Hepatocyte (in vitro differentiated cells): ENCODE measurements around the gene KRT76. TPM values are rescaled to one million over a fixed set of nuclear protein-coding genes. Genes with fewer than 3 reads are reported as not detected.
A peak's percentile ranks its signal among the peaks of the same experiment; 100 is the strongest.

Experiments used
- DNase-seq: peaks from one replicate; pipeline ENCODE4 v3.0.0-alpha.2; 2016; ENCODE audit warnings: low spot score
- H2AFZ ChIP-seq: fragments of 200-600 bp; sonication (generic); 2 replicates; pipeline ENCODE4 v1.6.0; 2016; ENCODE audit warnings: antibody characterized with exemption, mild to moderate bottlenecking
- H3K27ac ChIP-seq: fragments of 200-600 bp; sonication (generic); 2 replicates; pipeline ENCODE4 v1.5.1; 2016; ENCODE audit warnings: mild to moderate bottlenecking
- H3K27me3 ChIP-seq: fragments of 200-600 bp; sonication (generic); 2 replicates; pipeline ENCODE4 v1.6.1; 2016
- H3K36me3 ChIP-seq: fragments of 200-600 bp; sonication (generic); replicated peaks from 2 replicates; pipeline ENCODE4 v1.5.1; 2016; ENCODE audit warnings: low read depth; ENCODE audit not compliant: insufficient read depth
- H3K4me1 ChIP-seq: fragments of 200-600 bp; sonication (generic); 2 replicates; pipeline ENCODE4 v1.5.1; 2016; ENCODE audit warnings: mild to moderate bottlenecking, moderate library complexity; ENCODE audit not compliant: insufficient read depth
- H3K4me2 ChIP-seq: fragments of 200-600 bp; sonication (generic); 2 replicates; pipeline ENCODE4 v1.6.0; 2016
- H3K4me3 ChIP-seq: fragments of 200-600 bp; sonication (generic); 2 replicates; pipeline ENCODE4 v1.5.1; 2016; ENCODE audit warnings: mild to moderate bottlenecking
- H3K79me2 ChIP-seq: fragments of 200-600 bp; sonication (generic); 2 replicates; pipeline ENCODE4 v1.6.0; 2017; ENCODE audit warnings: mild to moderate bottlenecking
- H3K9me2 ChIP-seq: fragments of 200-600 bp; sonication (generic); replicated peaks from 2 replicates; pipeline ENCODE4 v1.6.0; 2017; ENCODE audit warnings: mild to moderate bottlenecking; ENCODE audit not compliant: insufficient read depth
- H3K9me3 ChIP-seq: fragments of 200-600 bp; sonication (generic); 2 replicates; pipeline ENCODE4 v1.5.1; 2016; ENCODE audit warnings: low read depth, mild to moderate bottlenecking
- H4K20me1 ChIP-seq: fragments of 200-600 bp; sonication (generic); 2 replicates; pipeline ENCODE4 v1.6.0; 2016; ENCODE audit warnings: mild to moderate bottlenecking; ENCODE audit not compliant: insufficient read depth, poor library complexity, severe bottlenecking
- CTCF ChIP-seq: fragments of 200-600 bp; sonication (generic); IDR thresholded peaks from 2 replicates; pipeline ENCODE4 v1.5.1; 2016; ENCODE audit warnings: antibody characterized with exemption, mild to moderate bottlenecking; ENCODE audit not compliant: poor library complexity
- EZH2 ChIP-seq: fragments of 200-600 bp; sonication (generic); IDR thresholded peaks from 2 replicates; pipeline ENCODE4 v1.6.1; 2016; ENCODE audit warnings: antibody characterized with exemption, mild to moderate bottlenecking, borderline replicate concordance
- EZH2phosphoT487 ChIP-seq: fragments of 200-600 bp; sonication (generic); IDR thresholded peaks from one replicate; pipeline ENCODE4 v1.6.1; 2018; ENCODE audit warnings: antibody characterized with exemption, mild to moderate bottlenecking, low read depth, moderate library complexity; ENCODE audit not compliant: unreplicated experiment, severe bottlenecking
- WGBS: methylation state at CpG from one replicate; pipeline ENCODE4 v1.1.6; 2016; ENCODE audit warnings: low lambda C conversion rate; ENCODE audit errors: missing lambda C conversion rate; 5-methylcytosine and 5-hydroxymethylcytosine counted together
- polyA plus RNA-seq: library from polyadenylated mRNA; unstranded; fragments of >200 nt; fragmentation: Nextera tagmentation; extraction: Ambion mirVana; gene quantifications from 2 replicates; pipeline ENCODE4 v1.2.1, GENCODE V29; 2016
- total RNA-seq: library from RNA; depleted of rRNA; stranded (reverse); fragments of >200 nt; gene quantifications from 2 replicates; pipeline ENCODE4 v1.2.3, GENCODE V29; 2014

KRT76 gene
- total and polyA plus RNA-seq, 2 experiments from 2014 or later: not detected

- no peaks in the 10 kb centered on the region for H3K79me2 ChIP-seq
- no peaks in the 10 kb centered on the region for H3K36me3 ChIP-seq
- no peaks in the 10 kb centered on the region for H4K20me1 ChIP-seq
- no peak overlapping the region for H2AFZ ChIP-seq
- peak; percentile 86 for DNase-seq
- H3K4me3 ChIP-seq: no peak overlapping the region
- no peak for TF ChIP-seq EZH2
- TF ChIP-seq EZH2phosphoT487: no peak
- TF ChIP-seq CTCF: no peak
- WGBS: 22% methylated on average over 16 of the region's 16 CpGs
- no peaks in the 10 kb centered on the region for H3K9me3 ChIP-seq
- no peak overlapping the region for H3K4me2 ChIP-seq
- peaks cover 24% of the 10 kb centered on the region for H3K27me3 ChIP-seq
- no peak overlapping the region for H3K27ac ChIP-seq
- H3K9me2 ChIP-seq: no peaks in the 10 kb centered on the region
- no peaks in the 10 kb centered on the region for H3K4me1 ChIP-seq
Observed at GRCh38 chr12:52741375-52742195, 35.6 kb downstream of the KRT76 start.

- Histone ChIP-seq H3K4me1 (no peaks in the 10 kb centered on the region), H4K20me1 (no peaks in the 10 kb centered on the region), H3K27ac (no peak overlapping the region), H2AFZ (no peak overlapping the region), H3K4me3 (no peak overlapping the region), H3K36me3 (no peaks in the 10 kb centered on the region), H3K9me3 (no peaks in the 10 kb centered on the region), H3K79me2 (no peaks in the 10 kb centered on the region), H3K4me2 (no peak overlapping the region), H3K27me3 (peaks cover 18% of the 10 kb centered on the region), H3K9me2 (no peaks in the 10 kb centered on the region)
- TF ChIP-seq CTCF (no peak), EZH2phosphoT487 (no peak), EZH2 (no peak)
- DNase-seq: no peak
Observed at GRCh38 chr12:52740584-52740983, 36.6 kb downstream of the KRT76 start.

- Histone ChIP-seq H3K79me2 (no peaks in the 10 kb centered on the region), H3K4me1 (no peaks in the 10 kb centered on the region), H4K20me1 (no peaks in the 10 kb centered on the region), H3K9me3 (no peaks in the 10 kb centered on the region), H3K9me2 (no peaks in the 10 kb centered on the region), H3K27ac (no peak overlapping the region), H3K36me3 (no peaks in the 10 kb centered on the region), H3K4me2 (no peak overlapping the region), H2AFZ (no peak overlapping the region), H3K4me3 (no peak overlapping the region), H3K27me3 (peaks cover 17% of the 10 kb centered on the region)
- TF ChIP-seq EZH2: no peak
- TF ChIP-seq CTCF: no peak
- no peak for TF ChIP-seq EZH2phosphoT487
- no peak for DNase-seq
Observed at GRCh38 chr12:52739963-52740362, 37.2 kb downstream of the KRT76 start.
